ENCODE results near the gene GABPB2.

DNA sequence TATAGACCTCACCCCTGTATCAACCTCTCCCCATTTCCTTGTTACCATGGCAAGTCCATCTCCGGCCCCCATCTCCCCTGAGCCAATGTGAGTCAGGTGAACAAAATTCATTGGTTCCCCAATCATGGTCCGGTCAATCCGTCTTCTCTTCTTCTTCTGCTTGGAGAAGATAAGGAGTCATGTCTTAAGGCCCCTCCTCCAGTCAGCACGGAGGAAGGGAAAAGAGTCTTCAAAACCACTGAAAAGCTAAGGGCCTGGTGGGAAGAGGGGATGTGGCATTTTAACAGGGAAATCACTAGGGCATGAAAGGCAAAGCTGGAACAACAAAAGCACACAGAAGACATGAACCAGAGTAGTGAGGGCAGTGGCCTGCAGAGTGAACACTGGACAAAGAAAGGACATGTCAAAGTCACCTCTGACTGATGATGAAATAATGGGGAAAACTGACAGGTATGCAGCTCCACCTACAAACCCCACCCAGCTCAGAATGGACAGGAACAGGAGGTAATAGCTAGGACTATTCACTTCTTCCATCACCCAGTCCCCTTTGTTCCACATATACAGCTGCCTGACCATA is 15.5 kb upstream of the GABPB2 start:
- TF ChIP-seq CTCF (IDR thresholded peaks at IDR 0.05; ENCODE audit: low read depth, low read length, missing input control) (no peak), EGR1 (IDR thresholded peaks at IDR 0.05; ENCODE audit: low read depth in 2 of 2) (no peak), GABPA (IDR thresholded peaks at IDR 0.05 in 1 of 2, conservative IDR thresholded peaks at IDR 0.05 in 1 of 2) (no peak)
- TF ChIP-seq, protein P1, sequence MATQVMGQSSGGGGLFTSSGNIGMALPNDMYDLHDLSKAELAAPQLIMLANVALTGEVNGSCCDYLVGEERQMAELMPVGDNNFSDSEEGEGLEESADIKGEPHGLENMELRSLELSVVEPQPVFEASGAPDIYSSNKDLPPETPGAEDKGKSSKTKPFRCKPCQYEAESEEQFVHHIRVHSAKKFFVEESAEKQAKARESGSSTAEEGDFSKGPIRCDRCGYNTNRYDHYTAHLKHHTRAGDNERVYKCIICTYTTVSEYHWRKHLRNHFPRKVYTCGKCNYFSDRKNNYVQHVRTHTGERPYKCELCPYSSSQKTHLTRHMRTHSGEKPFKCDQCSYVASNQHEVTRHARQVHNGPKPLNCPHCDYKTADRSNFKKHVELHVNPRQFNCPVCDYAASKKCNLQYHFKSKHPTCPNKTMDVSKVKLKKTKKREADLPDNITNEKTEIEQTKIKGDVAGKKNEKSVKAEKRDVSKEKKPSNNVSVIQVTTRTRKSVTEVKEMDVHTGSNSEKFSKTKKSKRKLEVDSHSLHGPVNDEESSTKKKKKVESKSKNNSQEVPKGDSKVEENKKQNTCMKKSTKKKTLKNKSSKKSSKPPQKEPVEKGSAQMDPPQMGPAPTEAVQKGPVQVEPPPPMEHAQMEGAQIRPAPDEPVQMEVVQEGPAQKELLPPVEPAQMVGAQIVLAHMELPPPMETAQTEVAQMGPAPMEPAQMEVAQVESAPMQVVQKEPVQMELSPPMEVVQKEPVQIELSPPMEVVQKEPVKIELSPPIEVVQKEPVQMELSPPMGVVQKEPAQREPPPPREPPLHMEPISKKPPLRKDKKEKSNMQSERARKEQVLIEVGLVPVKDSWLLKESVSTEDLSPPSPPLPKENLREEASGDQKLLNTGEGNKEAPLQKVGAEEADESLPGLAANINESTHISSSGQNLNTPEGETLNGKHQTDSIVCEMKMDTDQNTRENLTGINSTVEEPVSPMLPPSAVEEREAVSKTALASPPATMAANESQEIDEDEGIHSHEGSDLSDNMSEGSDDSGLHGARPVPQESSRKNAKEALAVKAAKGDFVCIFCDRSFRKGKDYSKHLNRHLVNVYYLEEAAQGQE (IDR thresholded peaks at IDR 0.05), result no peak

All from liver (tissue), 3 donors.